Raji (cell line): Measurements from ENCODE around the gene TYRO3.

Experiments
- POLR2A ChIP-seq: IDR thresholded peaks from 2 replicates; pipeline ENCODE4 v1.6.1; 2011; ENCODE audit warnings: low read depth, low read length, control low read depth; ENCODE audit not compliant: insufficient read depth

Gene TYRO3

GRCh38 chr15:41564286-41564959 is 5.4 kb downstream of the TYRO3 start:
- TF ChIP-seq POLR2A = no peak

- no peak for TF ChIP-seq POLR2A
These were observed 6.0 kb downstream of the TYRO3 start for GRCh38 chr15:41564960-41565502.

- TF ChIP-seq POLR2A = no peak
These were observed 6.7 kb downstream of the TYRO3 start for GRCh38 chr15:41565702-41566101.

- no peak for TF ChIP-seq POLR2A
These were observed 7.3 kb downstream of the TYRO3 start for GRCh38 chr15:41566121-41566885.

GRCh38 chr15:41567261-41567660 is 8.2 kb downstream of the TYRO3 start:
- no peak for TF ChIP-seq POLR2A

GRCh38 chr15:41567862-41568261 is 8.8 kb downstream of the TYRO3 start:
- TF ChIP-seq POLR2A = no peak

GRCh38 chr15:41568350-41569017 is 9.5 kb downstream of the TYRO3 start:
- no peak for TF ChIP-seq POLR2A

GRCh38 chr15:41570764-41571163 is 11.8 kb downstream of the TYRO3 start:
- no peak for TF ChIP-seq POLR2A

GRCh38 chr15:41571948-41572347 is 12.9 kb downstream of the TYRO3 start:
- TF ChIP-seq POLR2A = no peak

GRCh38 chr15:41572866-41573265 is 13.9 kb downstream of the TYRO3 start:
- no peak for TF ChIP-seq POLR2A

- no peak for TF ChIP-seq POLR2A
These were observed 14.4 kb downstream of the TYRO3 start for GRCh38 chr15:41573396-41573795.

- no peak for TF ChIP-seq POLR2A
These were observed 15.1 kb downstream of the TYRO3 start for GRCh38 chr15:41574158-41574557.

GRCh38 chr15:41575282-41575681 is 16.3 kb downstream of the TYRO3 start:
- TF ChIP-seq POLR2A = no peak

GRCh38 chr15:41577863-41578735 is 19.1 kb downstream of the TYRO3 start:
- TF ChIP-seq POLR2A = no peak

GRCh38 chr15:41578736-41579383 is 19.8 kb downstream of the TYRO3 start:
- TF ChIP-seq POLR2A = no peak

- TF ChIP-seq POLR2A = no peak
These were observed 22.1 kb downstream of the TYRO3 start for GRCh38 chr15:41581110-41581509.
